ENCODE data around the gene PATL2.

- TF ChIP-seq CTCF (IDR thresholded peaks at IDR 0.05) (no peak), POLR2A (IDR thresholded peaks at IDR 0.05) (no peak), POLR2AphosphoS5 (IDR thresholded peaks at IDR 0.05; ENCODE audit: insufficient read depth in 1 of 2, low read depth in 1 of 2) (no peak)
Measured at GRCh38 chr15:44676676-44677075, 34.4 kb downstream of the PATL2 start.

Data from vagina (tissue), 2 donors.